GM12878 (cell line): ENCODE results near the gene SMIM28. TPM values are rescaled to one million over a fixed set of nuclear protein-coding genes. Genes with fewer than 3 reads are reported as not detected.

Source experiments
- ATAC-seq: fragments of 200-7000 bp; cut with Tn5 transposase; 3 replicates; pipeline ENCODE4 v1.9.1; 2020; ENCODE audit warnings: mild to moderate bottlenecking, moderate library complexity
- BruUV-seq: library from RNA; stranded (reverse); fragments of 400-500 nt; replicated peaks from 2 replicates; lab custom pipeline; 2021; lab: Mats Ljungman, UMichigan
- CTCF ChIA-PET: fragments of 300-600 bp; sonication (Branson Sonifier 250); formaldehyde crosslinking; extraction: SDS; loops from one replicate; lab custom pipeline; 2021; ENCODE audit warnings: inconsistent platforms; lab: Yijun Ruan, JAX
- POLR2A ChIA-PET: fragments of 350-600 bp; formaldehyde crosslinking; extraction: SDS; loops from one replicate; lab custom pipeline; 2021; ENCODE audit warnings: inconsistent platforms; lab: Charles Lee
- RAD21 ChIA-PET: fragments of 300-600 bp; sonication (Branson Sonifier 250); formaldehyde crosslinking; loops from one replicate; lab custom pipeline; 2023; ENCODE audit warnings: antibody characterized with exemption; ENCODE audit not compliant: unreplicated experiment; lab: Charles Lee
- SMC1A ChIA-PET: fragments of 300-600 bp; sonication (Branson Sonifier 250); formaldehyde crosslinking; loops from one replicate; lab custom pipeline; 2023; ENCODE audit not compliant: unreplicated experiment, uncharacterized antibody; lab: Charles Lee
- DNase-seq: peaks from one replicate; pipeline ENCODE4 v3.0.0-alpha.2; 2011; ENCODE audit warnings: low read depth, low spot score
- FAIRE-seq: peaks from 3 replicates; lab custom pipeline; 2011; peaks lifted over from hg19 to GRCh38; lab: Jason Lieb, UNC
- H2AFZ ChIP-seq: 2 replicates; pipeline ENCODE4 v1.6.0; 2011; ENCODE audit warnings: low read depth, low read length, control low read depth; ENCODE audit not compliant: control insufficient read depth
- H3K27ac ChIP-seq: 2 replicates; pipeline ENCODE4 v1.5.1; 2011; ENCODE audit warnings: control low read depth; ENCODE audit not compliant: control insufficient read depth, insufficient read depth
- H3K27me3 ChIP-seq, 2 experiments: replicated peaks in 1 of 2; 2 replicates each; pipeline versions ENCODE4 v1.6.0 to v1.6.1; 2011; ENCODE audit warnings: low read length in 1 of 2; ENCODE audit not compliant: control insufficient read depth in 2 of 2, insufficient read depth in 2 of 2
- H3K36me3 ChIP-seq, 2 experiments: 2 replicates each; pipeline ENCODE4 v1.5.1; 2011; ENCODE audit warnings: low read length in 1 of 2; ENCODE audit not compliant: control insufficient read depth in 2 of 2, insufficient read depth in 2 of 2
- H3K4me1 ChIP-seq: 2 replicates; pipeline ENCODE4 v1.6.1; 2011; ENCODE audit warnings: mild to moderate bottlenecking, low read length, moderate library complexity, mixed read lengths; ENCODE audit not compliant: control insufficient read depth, insufficient read depth
- H3K4me2 ChIP-seq: 2 replicates; pipeline ENCODE4 v1.6.0; 2011; ENCODE audit warnings: control low read depth; ENCODE audit not compliant: control insufficient read depth, insufficient read depth
- H3K4me3 ChIP-seq: fragments of 200-600 bp; sonication (generic); 2 replicates; pipeline ENCODE4 v1.5.1; 2016
- H3K79me2 ChIP-seq: 2 replicates; pipeline ENCODE4 v1.6.0; 2011; ENCODE audit warnings: low read length; ENCODE audit not compliant: control insufficient read depth, insufficient read depth
- H3K9ac ChIP-seq: 2 replicates; pipeline ENCODE4 v1.8.0; 2011; ENCODE audit warnings: low read length, control low read depth, mixed read lengths; ENCODE audit not compliant: control insufficient read depth, insufficient read depth
- H3K9me3 ChIP-seq: replicated peaks from 3 replicates; pipeline ENCODE4 v1.5.1; 2011; ENCODE audit warnings: mild to moderate bottlenecking, low read length; ENCODE audit not compliant: control insufficient read depth, insufficient read depth
- H4K20me1 ChIP-seq: 2 replicates; pipeline ENCODE4 v1.6.0; 2011; ENCODE audit not compliant: control insufficient read depth, insufficient read depth
- EED ChIP-seq: sonication (generic); IDR thresholded peaks from 2 replicates; pipeline ENCODE4 v1.6.1; 2016; ENCODE audit warnings: antibody characterized with exemption, low read depth
- IKZF2 ChIP-seq, 2 experiments: fragments of 450-650 bp; IDR thresholded peaks; 2 replicates each; pipeline ENCODE4 v1.6.1; 2017; ENCODE audit warnings: mild to moderate bottlenecking in 2 of 2, moderate library complexity in 2 of 2
- STAT3 ChIP-seq: IDR thresholded peaks from 2 replicates; pipeline ENCODE4 v1.6.1; 2011; ENCODE audit warnings: low read depth, low read length, improper control_type of control experiment
- USF2 ChIP-seq: IDR thresholded peaks from 2 replicates; pipeline ENCODE4 v1.6.1; 2011; ENCODE audit warnings: low read depth, low read length, improper control_type of control experiment, borderline replicate concordance
- WGBS: methylation state at CpG from one replicate; pipeline ENCODE4 v1.1.6; 2016; ENCODE audit warnings: low lambda C conversion rate; ENCODE audit not compliant: insufficient replicate concordance, insufficient coverage; ENCODE audit errors: missing lambda C conversion rate; 5-methylcytosine and 5-hydroxymethylcytosine counted together
- in situ Hi-C: fragments of 300-500 bp; cut with MboI; formaldehyde crosslinking; loops from 9 replicates; pipeline ENCODE4 v1.14.3; 2018; ENCODE audit warnings: mixed read lengths
- intact Hi-C: fragments of 100-400 bp; cut with micrococcal nuclease; formaldehyde crosslinking; loops from one replicate; pipeline ENCODE4 v1.14.2; 2022; ENCODE audit not compliant: unreplicated experiment
- polyA plus RNA-seq, 11 experiments: library from polyadenylated mRNA; depleted of rRNA in 4 of 11; unstranded in 6 of 11; stranded (reverse) in 5 of 11; fragments of >200 nt; fragmentation: Nextera tagmentation in 4 of 11; fragmentation: Illumina TruSeq in 1 of 11; extraction: Ambion mirVana in 4 of 11; extraction: Trizol in 1 of 11; gene quantifications; 1 replicate in 1 of 11; 2 replicates in 10 of 11; pipeline versions ENCODE4 v1.2.1 to v1.2.3, GENCODE V29; 2011 to 2016; ENCODE audit warnings: inconsistent platforms in 2 of 11, missing spikeins in 2 of 11, low read depth in 1 of 11
- total RNA-seq, 4 experiments: library from RNA; depleted of rRNA in 3 of 4; stranded (reverse); fragments of >200 nt in 3 of 4; fragmentation: Illumina TruSeq in 1 of 4; extraction: Trizol in 1 of 4; gene quantifications; 2 replicates each; pipeline versions ENCODE4 v1.2.1 to v1.2.3, GENCODE V29; 2013 to 2021

Gene SMIM28
- total and polyA plus RNA-seq, 10 of the 15 experiments (the other 5 are each of a cell fraction or from before 2014, with no cell fraction given): not detected

- TF ChIP-seq EED: no peak
These were observed 51.4 kb downstream of the SMIM28 start (continued) for GRCh38 chr6:138428944-138429598.

GRCh38 chr6:138429761-138430160, 52.1 kb downstream of the SMIM28 start:
- WGBS: 58% methylated on average over 12 of the region's 12 CpGs
- Histone ChIP-seq H3K4me1 (no peaks in the 10 kb centered on the region), H3K4me3 (no peak overlapping the region), H3K27ac (no peak overlapping the region), H4K20me1 (no peaks in the 10 kb centered on the region), H3K36me3 (peaks cover 0 to 9% of the 10 kb centered on the region in 2 experiments; a peak in 2 of 4 replicates), H3K9me3 (no peaks in the 10 kb centered on the region), H3K4me2 (no peak overlapping the region), H2AFZ (no peak overlapping the region), H3K27me3 (no peaks in the 10 kb centered on the region), H3K79me2 (no peaks in the 10 kb centered on the region), H3K9ac (no peak overlapping the region)
- ChIA-PET SMC1A (interaction anchor here (0.7 to 10.0 kb wide), 18 partner anchors 10 to 336 kb away, joined by 3 to 234 read pairs (median 5); partner anchors contain the start of gene NHSL1), POLR2A (interaction anchor here (1.1 to 1.3 kb wide), 2 partner anchors 26 to 80 kb away, joined by 3 to 6 read pairs; no protein-coding TSS in a partner anchor), CTCF (interaction anchor here (0.8 to 17.0 kb wide), 33 partner anchors 11 to 424 kb away, joined by 3 to 387 read pairs (median 4); partner anchors contain the start of gene NHSL1), RAD21 (interaction anchor here (0.7 to 9.4 kb wide), 13 partner anchors 25 to 1601 kb away, joined by 3 to 202 read pairs (median 3); partner anchors contain the start of gene NHSL1)
- FAIRE-seq: no peak
- TF ChIP-seq USF2 (no peak), IKZF2 (IDR thresholded peaks at IDR 0.05) (no peak), STAT3 (no peak)
- DNase-seq: no peak
- no TSS peak for BruUV-seq
- in situ Hi-C loops (loop anchor here (5.0 kb wide), 2 partner anchors 83 to 333 kb away; no protein-coding TSS in a partner anchor), intact Hi-C loops (loop anchor here (1.0 to 5.0 kb wide), 4 partner anchors 80 to 338 kb away; no protein-coding TSS in a partner anchor)
- ATAC-seq: no peak
